Peyer's patch (tissue), 4 donors: ENCODE data around the gene CLDN1.

Source experiments
- CTCF ChIP-seq, 6 experiments: fragments of 450-650 bp in 4 of 6; fragments of 200-600 bp in 2 of 6; sonication (generic) in 1 of 6; IDR thresholded peaks; one replicate each; pipeline ENCODE4 v1.5.1; 2017 to 2019; ENCODE audit warnings: antibody characterized with exemption in 6 of 6, mild to moderate bottlenecking in 3 of 6, moderate library complexity in 1 of 6
- POLR2A ChIP-seq, 2 donors: fragments of 450-650 bp; IDR thresholded peaks; one replicate each; pipeline ENCODE4 v1.5.1; 2017; ENCODE audit warnings: antibody characterized with exemption in 2 of 2, mild to moderate bottlenecking in 2 of 2, moderate library complexity in 2 of 2

- TF ChIP-seq CTCF (IDR thresholded peaks at IDR 0.05) (no peak), POLR2A (IDR thresholded peaks at IDR 0.05) (no peak)
Measured at GRCh38 chr3:190307164-190307545, 15.1 kb downstream of the CLDN1 start.
